SW 1271 (cell line): ENCODE data around the gene ICAM3.

ENCODE experiments used
- DNase-seq, 2 experiments: peaks; one replicate each; lab custom pipeline; 2025; lab: John Stamatoyannopoulos, UW

Gene ICAM3

DNA sequence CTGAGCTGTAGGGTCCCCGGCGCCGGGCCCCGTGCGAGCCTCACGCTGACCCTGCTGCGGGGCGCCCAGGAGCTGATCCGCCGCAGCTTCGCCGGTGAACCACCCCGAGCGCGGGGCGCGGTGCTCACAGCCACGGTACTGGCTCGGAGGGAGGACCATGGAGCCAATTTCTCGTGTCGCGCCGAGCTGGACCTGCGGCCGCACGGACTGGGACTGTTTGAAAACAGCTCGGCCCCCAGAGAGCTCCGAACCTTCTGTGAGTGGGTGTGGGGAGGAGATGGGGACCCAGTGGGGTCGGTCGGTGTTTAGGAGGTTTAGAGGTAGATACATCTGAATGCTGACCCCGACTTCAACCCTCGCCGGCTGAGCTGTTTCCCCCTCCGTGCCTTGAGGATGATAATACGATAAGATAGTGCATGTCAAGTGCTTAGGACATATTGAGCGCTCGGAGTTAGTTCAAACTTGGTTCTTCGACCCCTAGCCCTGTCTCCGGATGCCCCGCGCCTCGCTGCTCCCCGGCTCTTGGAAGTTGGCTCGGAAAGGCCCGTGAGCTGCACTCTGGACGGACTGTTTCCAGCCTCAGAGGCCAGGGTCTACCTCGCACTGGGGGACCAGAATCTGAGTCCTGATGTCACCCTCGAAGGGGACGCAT lies 47.7 kb downstream of the ICAM3 start:
- no peak for DNase-seq

DNA sequence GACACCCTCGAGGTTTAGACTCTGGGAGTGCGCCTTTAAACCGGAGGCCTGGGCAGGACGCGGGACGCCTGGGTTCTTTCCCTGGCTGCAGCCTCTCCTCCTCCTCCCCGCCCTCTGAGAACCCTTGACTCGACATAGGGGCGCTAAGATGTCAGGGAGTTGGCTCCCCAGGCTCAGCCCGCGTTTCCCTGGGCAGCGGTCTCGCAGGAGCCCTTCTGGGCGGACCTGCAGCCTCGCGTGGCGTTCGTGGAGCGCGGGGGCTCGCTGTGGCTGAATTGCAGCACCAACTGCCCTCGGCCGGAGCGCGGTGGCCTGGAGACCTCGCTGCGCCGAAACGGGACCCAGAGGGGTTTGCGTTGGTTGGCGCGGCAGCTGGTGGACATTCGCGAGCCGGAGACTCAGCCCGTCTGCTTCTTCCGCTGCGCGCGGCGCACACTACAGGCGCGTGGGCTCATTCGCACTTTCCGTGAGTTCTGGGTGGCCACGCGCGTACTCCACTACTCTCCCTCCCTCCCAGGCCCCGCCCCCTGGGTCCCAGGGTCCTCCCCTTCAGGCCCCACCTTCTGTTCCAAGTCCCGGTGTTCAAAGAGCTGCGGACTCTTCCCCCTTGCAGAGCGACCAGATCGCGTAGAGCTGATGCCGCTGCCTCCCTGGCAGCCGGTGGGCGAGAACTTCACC lies 48.4 kb downstream of the ICAM3 start:
- DNase-seq = peak in 1 of 2 experiments; percentile 69

DNA sequence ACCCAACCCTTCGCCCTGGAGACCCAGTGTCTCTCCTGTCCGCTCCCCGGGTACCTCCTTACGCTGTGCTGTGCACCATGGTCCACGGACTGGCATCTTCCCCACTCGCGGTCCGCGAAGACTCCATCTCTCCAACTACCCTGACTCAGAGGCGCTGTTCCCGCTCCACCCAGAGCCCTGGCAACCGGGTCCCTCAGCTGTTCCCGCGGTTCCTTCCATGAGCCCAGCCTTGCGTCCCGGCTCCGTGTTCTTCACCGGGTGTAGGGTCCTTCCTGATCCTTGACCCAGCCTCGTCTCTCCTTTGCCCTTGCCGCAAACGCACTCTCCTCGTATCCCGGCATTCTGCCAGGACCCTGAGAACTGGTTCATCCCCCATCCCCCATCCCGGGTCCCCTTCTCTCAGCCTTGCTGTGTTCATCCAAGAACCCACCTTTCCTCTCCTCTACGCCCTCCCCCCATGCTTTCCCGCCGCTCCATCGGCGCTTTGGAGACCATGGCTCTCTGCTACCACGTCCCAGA lies 49.0 kb downstream of the ICAM3 start:
- DNase-seq = peak in 1 of 2 experiments; percentile 43

DNA sequence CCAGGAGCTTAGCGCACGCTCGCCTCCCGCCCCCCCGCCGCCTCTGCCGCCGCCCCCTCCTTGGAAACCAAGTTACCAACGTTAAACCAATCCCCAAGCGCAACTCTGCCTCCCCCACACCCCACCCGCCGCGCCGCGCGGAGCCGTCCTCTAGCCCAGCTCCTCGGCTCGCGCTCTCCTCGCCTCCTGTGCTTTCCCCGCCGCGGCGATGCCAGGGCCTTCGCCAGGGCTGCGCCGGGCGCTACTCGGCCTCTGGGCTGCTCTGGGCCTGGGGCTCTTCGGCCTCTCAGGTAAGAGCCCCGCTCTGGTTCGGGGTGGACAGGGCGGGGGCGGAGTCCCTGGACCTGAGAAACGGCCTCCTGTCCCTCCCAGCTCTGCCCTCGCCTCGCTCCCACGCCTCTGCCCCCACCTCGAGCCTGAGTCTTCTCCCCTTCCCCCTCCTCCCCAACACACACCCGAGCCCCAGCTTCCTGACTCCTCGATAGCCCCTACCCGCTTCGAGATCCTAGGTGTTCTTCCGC lies 49.5 kb downstream of the ICAM3 start, which contains the start of gene ICAM5:
TSS of gene ICAM5 (plus strand) at position 117 of the 521 bp plus-strand sequence. CDS start at position 209, 92 bp downstream.
- DNase-seq = no peak

DNA sequence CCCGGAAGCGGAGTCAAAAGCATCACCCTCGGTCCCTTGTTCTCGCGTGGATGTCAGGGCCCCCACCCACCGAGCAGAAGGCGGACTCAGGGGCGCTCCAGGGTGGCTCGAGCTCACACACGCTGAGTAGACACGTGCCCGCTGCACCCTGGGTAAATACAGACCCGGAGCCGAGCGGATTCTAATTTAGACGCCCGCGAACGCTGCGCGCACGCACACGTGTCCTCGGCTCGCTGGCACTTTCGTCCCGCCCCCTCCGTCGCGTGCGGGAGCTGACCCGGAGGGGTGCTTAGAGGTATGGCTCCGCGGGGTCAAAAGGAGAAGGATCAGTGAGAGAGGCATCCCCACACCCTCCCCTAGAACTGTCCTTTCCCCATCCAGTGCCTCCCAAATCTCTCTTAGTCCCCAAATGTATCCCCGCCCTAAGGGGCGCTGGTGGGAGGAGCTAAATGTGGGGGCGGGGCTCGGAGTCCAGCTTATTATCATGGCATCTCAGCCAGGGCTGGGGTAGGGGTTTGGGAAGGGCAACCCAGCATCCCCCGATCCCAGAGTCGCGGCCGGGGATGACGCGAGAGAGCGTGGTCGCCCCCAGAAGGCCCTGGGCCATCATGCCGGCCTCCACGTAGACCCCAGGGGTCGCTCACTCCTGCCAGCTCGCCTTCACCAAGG lies 50.1 kb downstream of the ICAM3 start:
- DNase-seq = peak; percentile 64 to 80

DNA sequence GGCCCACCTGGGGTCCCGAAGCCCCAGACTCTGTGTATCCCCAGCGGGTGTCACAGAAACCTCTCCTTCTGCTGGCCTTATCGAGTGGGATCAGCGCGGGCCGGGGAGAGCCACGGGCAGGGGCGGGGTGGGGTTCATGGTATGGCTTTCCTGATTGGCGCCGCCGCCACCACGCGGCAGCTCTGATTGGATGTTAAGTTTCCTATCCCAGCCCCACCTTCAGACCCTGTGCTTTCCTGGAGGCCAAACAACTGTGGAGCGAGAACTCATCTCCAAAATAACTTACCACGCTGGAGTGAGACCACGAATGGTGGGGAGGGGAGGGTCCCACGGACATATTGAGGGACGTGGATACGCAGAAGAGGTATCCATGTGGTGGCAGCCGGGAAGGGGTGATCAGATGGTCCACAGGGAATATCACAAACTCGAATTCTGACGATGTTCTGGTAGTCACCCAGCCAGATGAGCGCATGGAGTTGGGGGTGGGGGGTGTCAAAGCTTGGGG lies 50.7 kb downstream of the ICAM3 start:
- peak; percentile 42 to 73 for DNase-seq

DNA sequence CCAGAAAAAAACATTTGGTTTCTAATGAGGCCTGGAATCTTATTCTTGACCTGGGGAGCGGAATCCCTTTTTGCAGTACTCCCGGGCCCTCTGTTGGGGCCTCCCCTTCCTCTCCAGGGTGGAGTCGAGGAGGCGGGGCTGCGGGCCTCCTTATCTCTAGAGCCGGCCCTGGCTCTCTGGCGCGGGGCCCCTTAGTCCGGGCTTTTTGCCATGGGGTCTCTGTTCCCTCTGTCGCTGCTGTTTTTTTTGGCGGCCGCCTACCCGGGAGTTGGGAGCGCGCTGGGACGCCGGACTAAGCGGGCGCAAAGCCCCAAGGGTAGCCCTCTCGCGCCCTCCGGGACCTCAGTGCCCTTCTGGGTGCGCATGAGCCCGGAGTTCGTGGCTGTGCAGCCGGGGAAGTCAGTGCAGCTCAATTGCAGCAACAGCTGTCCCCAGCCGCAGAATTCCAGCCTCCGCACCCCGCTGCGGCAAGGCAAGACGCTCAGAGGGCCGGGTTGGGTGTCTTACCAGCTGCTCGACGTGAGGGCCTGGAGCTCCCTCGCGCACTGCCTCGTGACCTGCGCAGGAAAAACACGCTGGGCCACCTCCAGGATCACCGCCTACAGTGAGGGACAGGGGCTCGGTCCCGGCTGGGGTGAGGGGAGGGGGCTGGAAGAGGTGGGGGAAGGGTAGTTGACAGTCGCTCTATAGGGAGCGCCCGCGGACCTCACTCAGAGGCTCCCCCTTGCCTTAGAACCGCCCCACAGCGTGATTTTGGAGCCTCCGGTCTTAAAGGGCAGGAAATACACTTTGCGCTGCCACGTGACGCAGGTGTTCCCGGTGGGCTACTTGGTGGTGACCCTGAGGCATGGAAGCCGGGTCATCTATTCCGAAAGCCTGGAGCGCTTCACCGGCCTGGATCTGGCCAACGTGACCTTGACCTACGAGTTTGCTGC lies 52.4 kb downstream of the ICAM3 start, which contains the start of gene ICAM4:
TSS of gene ICAM4 (plus strand) at position 153 of the 935 bp plus-strand sequence. CDS start at position 211, 58 bp downstream.
- no peak for DNase-seq

DNA sequence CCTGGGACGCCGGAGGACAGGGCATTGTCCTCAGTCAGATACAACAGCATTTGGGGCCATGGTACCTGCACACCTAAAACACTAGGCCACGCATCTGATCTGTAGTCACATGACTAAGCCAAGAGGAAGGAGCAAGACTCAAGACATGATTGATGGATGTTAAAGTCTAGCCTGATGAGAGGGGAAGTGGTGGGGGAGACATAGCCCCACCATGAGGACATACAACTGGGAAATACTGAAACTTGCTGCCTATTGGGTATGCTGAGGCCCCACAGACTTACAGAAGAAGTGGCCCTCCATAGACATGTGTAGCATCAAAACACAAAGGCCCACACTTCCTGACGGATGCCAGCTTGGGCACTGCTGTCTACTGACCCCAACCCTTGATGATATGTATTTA lies 54.0 kb downstream of the ICAM3 start:
- DNase-seq = no peak

DNA sequence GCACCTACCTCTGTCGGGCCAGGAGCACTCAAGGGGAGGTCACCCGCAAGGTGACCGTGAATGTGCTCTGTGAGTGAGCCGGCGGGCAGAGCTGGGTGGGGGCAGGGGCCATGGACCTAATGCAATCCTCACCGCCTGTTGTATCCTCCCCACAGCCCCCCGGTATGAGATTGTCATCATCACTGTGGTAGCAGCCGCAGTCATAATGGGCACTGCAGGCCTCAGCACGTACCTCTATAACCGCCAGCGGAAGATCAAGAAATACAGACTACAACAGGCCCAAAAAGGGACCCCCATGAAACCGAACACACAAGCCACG lies 54.5 kb downstream of the ICAM3 start:
- DNase-seq = no peak

DNA sequence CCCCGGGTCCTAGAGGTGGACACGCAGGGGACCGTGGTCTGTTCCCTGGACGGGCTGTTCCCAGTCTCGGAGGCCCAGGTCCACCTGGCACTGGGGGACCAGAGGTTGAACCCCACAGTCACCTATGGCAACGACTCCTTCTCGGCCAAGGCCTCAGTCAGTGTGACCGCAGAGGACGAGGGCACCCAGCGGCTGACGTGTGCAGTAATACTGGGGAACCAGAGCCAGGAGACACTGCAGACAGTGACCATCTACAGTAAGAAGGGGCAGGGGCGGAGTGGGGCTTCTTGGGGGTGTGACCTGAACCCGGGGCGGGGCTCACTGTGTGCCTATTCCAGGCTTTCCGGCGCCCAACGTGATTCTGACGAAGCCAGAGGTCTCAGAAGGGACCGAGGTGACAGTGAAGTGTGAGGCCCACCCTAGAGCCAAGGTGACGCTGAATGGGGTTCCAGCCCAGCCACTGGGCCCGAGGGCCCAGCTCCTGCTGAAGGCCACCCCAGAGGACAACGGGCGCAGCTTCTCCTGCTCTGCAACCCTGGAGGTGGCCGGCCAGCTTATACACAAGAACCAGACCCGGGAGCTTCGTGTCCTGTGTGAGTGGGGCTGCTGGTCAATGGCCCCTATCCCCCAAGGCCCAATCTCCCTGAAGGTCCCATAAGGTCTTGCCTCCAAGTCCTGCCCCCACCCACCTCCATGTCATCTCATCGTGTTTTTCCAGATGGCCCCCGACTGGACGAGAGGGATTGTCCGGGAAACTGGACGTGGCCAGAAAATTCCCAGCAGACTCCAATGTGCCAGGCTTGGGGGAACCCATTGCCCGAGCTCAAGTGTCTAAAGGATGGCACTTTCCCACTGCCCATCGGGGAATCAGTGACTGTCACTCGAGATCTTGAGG lies 55.1 kb downstream of the ICAM3 start:
- no peak for DNase-seq
